ENCODE data around the gene ECD. TPM values are rescaled to one million over a fixed set of nuclear protein-coding genes. Genes with fewer than 3 reads are reported as not detected.

The ECD gene
- polyA plus RNA-seq, 1 donor from 2014 or later: 30.0 TPM

- no peaks in the 10 kb centered on the region for H3K79me2 ChIP-seq (replicated peaks; ENCODE audit: insufficient read depth, low read length)
- H3K4me2 ChIP-seq (ENCODE audit: low read length): no peak overlapping the region
- H2AFZ ChIP-seq (ENCODE audit: low read depth, low read length): no peak overlapping the region
- H3K9me2 ChIP-seq (ENCODE audit: insufficient read depth, low read length): no peaks in the 10 kb centered on the region
- no peak overlapping the region for H3K9ac ChIP-seq (ENCODE audit: low read length)
- no peaks in the 10 kb centered on the region for H3K36me3 ChIP-seq (ENCODE audit: insufficient read depth, low read length)
- TF ChIP-seq REST (IDR thresholded peaks at IDR 0.05; ENCODE audit: borderline replicate concordance): no peak
- TF ChIP-seq MXI1 (conservative IDR thresholded peaks at IDR 0.05; ENCODE audit: poor library complexity, severe bottlenecking): no peak
- no peak for TF ChIP-seq TAF1 (IDR thresholded peaks at IDR 0.05; ENCODE audit: low read depth)
- no peak for TF ChIP-seq EZH2 (IDR thresholded peaks at IDR 0.05; ENCODE audit: borderline replicate concordance, insufficient read depth, low read length, poor library complexity, severe bottlenecking)
- TF ChIP-seq EP300 (conservative IDR thresholded peaks at IDR 0.05; ENCODE audit: poor library complexity, severe bottlenecking): no peak
- no peaks in the 10 kb centered on the region for H4K20me1 ChIP-seq (ENCODE audit: insufficient read depth)
- no peaks in the 10 kb centered on the region for H3K9me3 ChIP-seq (ENCODE audit: low read length)
- no peak overlapping the region for H3K4me3 ChIP-seq (ENCODE audit: low read length)
- no peak overlapping the region for H3K27ac ChIP-seq (ENCODE audit: low read length)
- H3F3A ChIP-seq (ENCODE audit: insufficient read depth, low read length, poor library complexity, severe bottlenecking): no peaks in the 10 kb centered on the region
- no peaks in the 10 kb centered on the region for H3K27me3 ChIP-seq (ENCODE audit: insufficient read depth, low read depth, low read length)
Observed at GRCh38 chr10:73182568-73182967, 14.8 kb upstream of the ECD start.

- TF ChIP-seq SMC3 (conservative IDR thresholded peaks at IDR 0.05; ENCODE audit: poor library complexity) (no peak), EZH2 (IDR thresholded peaks at IDR 0.05; ENCODE audit: borderline replicate concordance, insufficient read depth, low read length, poor library complexity, severe bottlenecking) (no peak), EP300 (conservative IDR thresholded peaks at IDR 0.05; ENCODE audit: poor library complexity, severe bottlenecking) (no peak), RAD21 (conservative IDR thresholded peaks at IDR 0.05) (no peak), REST (IDR thresholded peaks at IDR 0.05; ENCODE audit: borderline replicate concordance) (no peak), MXI1 (conservative IDR thresholded peaks at IDR 0.05; ENCODE audit: poor library complexity, severe bottlenecking) (no peak), POLR2AphosphoS5 (IDR thresholded peaks at IDR 0.05) (no peak), TAF1 (IDR thresholded peaks at IDR 0.05; ENCODE audit: low read depth) (no peak), CTCF (IDR thresholded peaks at IDR 0.05; ENCODE audit: poor library complexity, severe bottlenecking) (no peak)
- H3K27me3 ChIP-seq (ENCODE audit: insufficient read depth, low read depth, low read length): no peaks in the 10 kb centered on the region
- H4K20me1 ChIP-seq (ENCODE audit: insufficient read depth): no peaks in the 10 kb centered on the region
- peaks cover 8% of the 10 kb centered on the region for H3K79me2 ChIP-seq (replicated peaks; ENCODE audit: insufficient read depth, low read length)
- H3K4me2 ChIP-seq (ENCODE audit: low read length): no peak overlapping the region
- H3K9me3 ChIP-seq (ENCODE audit: low read length): no peaks in the 10 kb centered on the region
- no peaks in the 10 kb centered on the region for H3K36me3 ChIP-seq (ENCODE audit: insufficient read depth, low read length)
- H3K9me2 ChIP-seq (ENCODE audit: insufficient read depth, low read length): no peaks in the 10 kb centered on the region
- no peak overlapping the region for H3K9ac ChIP-seq (ENCODE audit: low read length)
- H3K27ac ChIP-seq (ENCODE audit: low read length): no peak overlapping the region
- H3K4me3 ChIP-seq (ENCODE audit: low read length): no peak overlapping the region
- no peak overlapping the region for H2AFZ ChIP-seq (ENCODE audit: low read depth, low read length)
- no peaks in the 10 kb centered on the region for H3F3A ChIP-seq (ENCODE audit: insufficient read depth, low read length, poor library complexity, severe bottlenecking)
Observed at GRCh38 chr10:73174148-73174925, 6.5 kb upstream of the ECD start.
